Right cardiac atrium (tissue), 5 donors: ENCODE data around the gene FRS2. TPM values are rescaled to one million over a fixed set of nuclear protein-coding genes. Genes with fewer than 3 reads are reported as not detected.
A peak's percentile ranks its signal among the peaks of the same experiment; 100 is the strongest.

Experiments used
- ATAC-seq, 2 donors: fragments of 200-7000 bp; cut with Tn5 transposase; one replicate each; pipeline versions ENCODE4 v1.8.0 to v1.9.1; 2020; ENCODE audit warnings: moderate library complexity in 2 of 2, mild to moderate bottlenecking in 1 of 2
- DNase-seq, 3 donors: peaks; one replicate each; pipeline ENCODE4 v3.0.0-alpha.2; 2020
- H3K27ac ChIP-seq: one replicate; pipeline ENCODE4 v1.5.1; 2013; ENCODE audit warnings: mild to moderate bottlenecking, low read length, control low read depth, moderate library complexity
- H3K27me3 ChIP-seq: one replicate; pipeline ENCODE4 v1.6.1; 2013; ENCODE audit not compliant: control insufficient read depth, insufficient read depth
- H3K4me1 ChIP-seq: one replicate; pipeline ENCODE4 v1.6.1; 2013; ENCODE audit warnings: low read length; ENCODE audit not compliant: control insufficient read depth, insufficient read depth
- H3K4me3 ChIP-seq: one replicate; pipeline ENCODE4 v1.5.1; 2013; ENCODE audit warnings: low read length, control low read depth
- H3K9me3 ChIP-seq: one replicate; pipeline ENCODE4 v1.6.1; 2013; ENCODE audit warnings: low read length; ENCODE audit not compliant: control insufficient read depth
- WGBS: extraction: QIAGEN DNeasy Blood & Tissue Kit; methylation state at CpG from one replicate; pipeline ENCODE4 v1.1.7; 2013; 5-methylcytosine and 5-hydroxymethylcytosine counted together
- intact Hi-C, 4 donors: fragments of 100-400 bp; cut with DNase I; formaldehyde crosslinking; loops; one replicate each; pipeline versions ENCODE4 v1.11.0 to v1.14.0; 2022 to 2023
- polyA plus RNA-seq: library from polyadenylated mRNA; stranded (reverse); fragments of 200-250 nt; gene quantifications from one replicate; pipeline ENCODE4 v1.2.3, GENCODE V29; 2013
- total RNA-seq, 4 donors: library from RNA; stranded (reverse); fragmentation: NEBNext Ultra II Directional; extraction: Animal tissue kit (Norgen Biotek cat#: 25700); gene quantifications; one replicate each; pipeline ENCODE4 v1.2.1, GENCODE V29; 2021
- donor health status: healthy with polysubstance abuse.
- donor health status: DM: no; HTN: yes; CAD: no.
- donor health status: DM: no; HTN: no; CAD: no.
- donor health status: DM: no; HTN: yes; CAD: no; lungs with severe emphysema.
- donor health status: DM: yes; HTN: yes; CAD: no.

FRS2 gene
- total and polyA plus RNA-seq, 5 donors: 6.2 to 38.6 (median 27.4) TPM

- no peaks in the 10 kb centered on the region for H3K27me3 ChIP-seq
- ATAC-seq (no peak), DNase-seq (no peak)
- WGBS: 93% methylated on average over 2 of the region's 2 CpGs
- H3K4me1 ChIP-seq: no peaks in the 10 kb centered on the region
- H3K4me3 ChIP-seq: no peak overlapping the region
- no peaks in the 10 kb centered on the region for H3K9me3 ChIP-seq
- no peak overlapping the region for H3K27ac ChIP-seq
- intact Hi-C loops: loop anchor here in 1 of 4 donors (10.0 kb wide), 1 partner anchor 88 kb away; the partner anchor contains the start of gene FRS2
These were observed 93.1 kb downstream of the FRS2 start for GRCh38 chr12:69563166-69563762.

DNA sequence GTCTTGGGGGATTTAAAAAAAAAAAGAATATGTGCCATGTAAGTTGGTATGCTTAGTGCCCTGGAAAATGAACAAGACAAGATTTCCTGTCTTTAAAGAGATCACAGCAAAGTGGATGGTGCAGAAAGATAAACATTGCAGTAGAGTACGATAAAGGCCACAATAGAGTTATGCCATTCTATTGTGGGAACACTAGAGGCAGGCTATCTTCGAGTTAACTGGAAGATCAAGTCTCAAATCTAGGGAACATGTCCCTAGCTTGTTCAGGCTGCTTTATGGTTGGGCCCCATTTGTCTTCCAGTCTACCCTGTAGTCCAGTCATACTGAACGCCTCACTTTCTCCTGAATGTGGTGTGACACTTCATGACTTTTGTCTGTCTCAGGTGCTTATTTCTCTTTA lies 96.4 kb downstream of the FRS2 start:
- Histone ChIP-seq H3K4me3 (no peak overlapping the region), H3K27ac (no peak overlapping the region), H3K27me3 (no peaks in the 10 kb centered on the region), H3K4me1 (no peaks in the 10 kb centered on the region), H3K9me3 (no peaks in the 10 kb centered on the region)
- ATAC-seq (no peak), DNase-seq (no peak)
- intact Hi-C loops: loop anchor here in 2 of 4 donors (5.0 to 10.0 kb wide), 2 partner anchors 92 to 99 kb away; partner anchors contain the start of gene FRS2 (in 1 of the 2)
- WGBS: 85% methylated on average over 3 of the region's 3 CpGs

DNA sequence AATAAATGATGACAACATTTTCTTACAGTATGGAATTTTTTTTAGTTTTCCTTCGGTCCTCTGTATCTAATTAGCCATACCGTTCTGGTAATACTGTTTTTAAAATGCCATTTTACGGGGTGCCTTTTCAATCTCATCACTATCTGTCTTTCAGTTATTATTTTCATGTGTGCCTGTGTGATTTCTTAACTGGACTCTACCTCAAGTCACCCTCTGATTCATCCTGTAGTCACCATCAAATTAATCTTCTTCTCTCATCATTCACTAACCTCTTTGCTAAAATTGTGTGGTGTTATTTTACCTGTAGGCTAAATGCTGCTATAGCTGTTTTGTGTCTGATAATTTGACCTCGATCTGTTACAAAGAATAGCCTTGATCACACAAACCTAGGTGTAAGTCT lies 99.0 kb downstream of the FRS2 start:
- 60% methylated on average over 4 of the region's 4 CpGs for WGBS
- H3K27me3 ChIP-seq: no peaks in the 10 kb centered on the region
- intact Hi-C loops: loop anchor here in 2 of 4 donors (5.0 to 10.0 kb wide), 2 partner anchors 94 to 102 kb away; partner anchors contain the start of gene FRS2 (in 1 of the 2)
- no peaks in the 10 kb centered on the region for H3K4me1 ChIP-seq
- H3K9me3 ChIP-seq: no peaks in the 10 kb centered on the region
- no peak overlapping the region for H3K4me3 ChIP-seq
- H3K27ac ChIP-seq: no peak overlapping the region
- ATAC-seq: no peak
- DNase-seq: no peak

DNA sequence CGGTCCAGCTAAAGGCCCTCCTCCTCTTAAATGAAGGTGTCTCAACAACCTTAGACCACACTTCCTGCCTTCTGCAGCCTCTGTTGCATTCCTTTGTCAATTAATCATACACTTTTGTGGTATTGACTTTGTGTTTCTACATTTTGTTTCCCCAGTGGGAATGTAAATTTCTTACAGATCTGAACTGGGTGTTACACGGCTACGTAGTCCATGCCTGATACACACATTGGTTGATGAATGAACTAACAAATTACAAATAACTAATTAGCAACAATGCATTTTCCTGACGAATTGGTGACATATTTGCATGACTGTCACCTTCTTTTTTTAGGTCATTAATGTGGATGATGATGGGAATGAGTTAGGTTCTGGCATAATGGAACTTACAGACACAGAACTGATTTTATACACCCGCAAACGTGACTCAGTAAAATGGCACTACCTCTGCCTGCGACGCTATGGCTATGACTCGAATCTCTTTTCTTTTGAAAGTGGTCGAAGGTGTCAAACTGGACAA lies 99.9 kb downstream of the FRS2 start:
- Histone ChIP-seq H3K4me1 (no peaks in the 10 kb centered on the region), H3K27ac (no peak overlapping the region), H3K9me3 (no peaks in the 10 kb centered on the region), H3K4me3 (no peak overlapping the region), H3K27me3 (no peaks in the 10 kb centered on the region)
- DNase-seq: no peak
- intact Hi-C loops: loop anchor here (5.0 to 10.0 kb wide), 5 partner anchors 95 to 185 kb away; partner anchors contain the start of gene FRS2 (in 2 of the 4)
- no peak for ATAC-seq
- 93% methylated on average over 10 of the region's 10 CpGs for WGBS

DNA sequence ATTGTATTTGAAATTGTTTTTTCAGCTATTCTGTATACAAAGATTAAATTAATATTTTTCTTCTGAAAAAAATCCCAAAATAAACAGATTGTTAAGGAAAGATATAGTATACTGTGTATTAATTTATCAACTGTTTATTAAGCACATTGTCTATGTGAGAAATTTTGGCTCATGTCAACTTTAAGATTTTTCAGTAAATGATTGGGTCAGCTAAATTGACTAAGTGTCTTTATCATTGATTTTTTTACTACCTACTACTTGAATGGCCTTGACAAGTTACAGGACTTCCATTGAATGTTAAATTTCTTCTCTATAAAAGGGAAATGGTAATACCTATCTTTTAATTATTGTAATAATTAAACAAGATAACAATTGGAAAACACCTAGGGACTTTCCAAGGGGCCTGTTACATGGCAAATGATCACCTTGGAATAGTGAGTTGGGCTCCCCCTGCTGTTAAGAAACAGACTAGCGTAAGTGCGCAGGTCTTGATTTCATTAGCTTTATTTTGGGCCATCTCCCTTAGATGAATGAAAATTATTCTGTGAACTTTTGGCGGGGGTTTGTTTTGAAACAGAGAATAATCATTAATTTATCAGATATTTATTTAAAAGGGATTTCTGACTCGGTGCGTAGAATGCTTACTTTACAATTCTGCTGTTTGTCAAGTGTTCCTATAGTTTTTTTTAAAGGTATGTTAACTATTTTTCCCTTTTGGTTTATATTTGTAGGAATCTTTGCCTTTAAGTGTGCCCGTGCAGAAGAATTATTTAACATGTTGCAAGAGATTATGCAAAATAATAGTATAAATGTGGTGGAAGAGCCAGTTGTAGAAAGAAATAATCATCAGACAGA lies 100.6 kb downstream of the FRS2 start:
- H3K4me3 ChIP-seq: no peak overlapping the region
- 48% methylated on average over 6 of the region's 6 CpGs for WGBS
- no peaks in the 10 kb centered on the region for H3K9me3 ChIP-seq
- ATAC-seq (peak; percentile 56 to 64), DNase-seq (peak in 2 of 3 donors; percentile 20 to 59)
- no peaks in the 10 kb centered on the region for H3K27me3 ChIP-seq
- intact Hi-C loops: loop anchor here (5.0 to 10.0 kb wide), 3 partner anchors 98 to 186 kb away; partner anchors contain the start of gene FRS2 (in 1 of the 4)
- H3K27ac ChIP-seq: no peak overlapping the region
- no peaks in the 10 kb centered on the region for H3K4me1 ChIP-seq

DNA sequence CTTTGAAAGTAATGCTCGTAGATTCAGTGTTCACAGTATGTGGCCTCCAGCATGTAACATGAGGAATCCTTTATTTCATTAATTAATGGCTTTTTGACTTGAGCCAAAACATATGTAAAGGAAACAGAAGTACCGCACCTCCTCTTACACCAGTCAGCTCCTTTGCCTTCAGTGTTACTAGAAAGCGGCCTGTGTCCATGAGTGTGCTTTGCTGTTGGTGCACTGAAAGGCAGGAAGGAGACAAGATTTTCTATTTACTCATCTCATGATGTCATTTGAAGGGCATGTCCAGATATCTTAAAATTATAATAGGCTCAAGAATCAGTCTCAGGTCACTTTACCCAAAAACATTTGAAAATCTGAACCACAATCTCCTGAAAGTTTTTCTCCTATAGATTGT lies 105.2 kb downstream of the FRS2 start:
- no peaks in the 10 kb centered on the region for H3K9me3 ChIP-seq
- no peaks in the 10 kb centered on the region for H3K4me1 ChIP-seq
- H3K27me3 ChIP-seq: no peaks in the 10 kb centered on the region
- no peak for DNase-seq
- ATAC-seq: no peak
- intact Hi-C loops: loop anchor here in 3 of 4 donors (10.0 kb wide), 2 partner anchors 161 to 191 kb away; no protein-coding TSS in a partner anchor
- 96% methylated on average over 3 of the region's 3 CpGs for WGBS
- H3K4me3 ChIP-seq: no peak overlapping the region
- H3K27ac ChIP-seq: no peak overlapping the region

DNA sequence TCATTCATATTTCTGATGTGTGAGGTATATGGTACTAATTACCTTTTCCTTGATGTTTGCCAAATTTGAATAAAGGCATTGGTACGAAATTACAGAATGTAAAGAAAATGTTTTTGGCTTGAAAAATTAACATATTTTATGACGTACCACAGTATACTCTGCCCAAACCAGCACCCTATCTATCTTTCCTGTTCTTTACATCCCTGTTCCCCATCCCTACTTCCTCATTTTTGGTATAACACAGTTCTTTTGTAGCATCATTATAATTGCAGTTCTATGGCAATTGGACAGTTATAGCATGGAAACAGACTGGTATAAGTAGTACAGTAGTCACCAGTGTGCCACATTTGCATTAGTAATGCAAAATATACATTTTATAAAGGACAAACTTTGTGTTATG lies 108.1 kb downstream of the FRS2 start:
- 81% methylated on average over 2 of the region's 2 CpGs for WGBS
- intact Hi-C loops: loop anchor here in 3 of 4 donors (10.0 kb wide), 2 partner anchors 163 to 193 kb away; no protein-coding TSS in a partner anchor
- H3K4me1 ChIP-seq: no peaks in the 10 kb centered on the region
- no peak overlapping the region for H3K4me3 ChIP-seq
- no peaks in the 10 kb centered on the region for H3K27me3 ChIP-seq
- H3K27ac ChIP-seq: no peak overlapping the region
- ATAC-seq (no peak), DNase-seq (no peak)
- no peaks in the 10 kb centered on the region for H3K9me3 ChIP-seq

- no peak overlapping the region for H3K27ac ChIP-seq
- H3K9me3 ChIP-seq: no peaks in the 10 kb centered on the region
- DNase-seq (no peak), ATAC-seq (no peak)
- no peaks in the 10 kb centered on the region for H3K27me3 ChIP-seq
- H3K4me3 ChIP-seq: no peak overlapping the region
- no peaks in the 10 kb centered on the region for H3K4me1 ChIP-seq
- intact Hi-C loops: loop anchor here in 3 of 4 donors (10.0 kb wide), 2 partner anchors 164 to 194 kb away; no protein-coding TSS in a partner anchor
- 79% methylated on average over 4 of the region's 4 CpGs for WGBS
These were observed 108.8 kb downstream of the FRS2 start for GRCh38 chr12:69579029-69579428.

DNA sequence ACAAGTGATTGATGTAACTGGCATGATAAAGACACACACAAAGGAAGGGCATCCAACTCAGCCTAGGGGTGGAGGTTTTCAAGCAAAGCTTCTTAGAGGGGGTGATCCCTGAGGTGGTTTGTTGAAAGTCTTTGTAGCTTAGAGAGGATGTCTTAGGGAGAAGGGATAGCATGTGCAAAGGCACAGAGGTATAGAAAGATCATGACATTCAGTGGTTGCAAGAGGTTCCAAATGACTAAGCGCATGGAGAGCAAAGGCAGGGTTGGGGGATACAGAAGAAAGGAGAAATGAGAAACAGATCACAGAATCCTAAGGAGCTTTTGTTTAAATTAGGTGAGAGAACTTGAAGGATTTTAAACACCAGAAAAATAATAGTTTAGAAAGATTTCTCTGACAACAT lies 109.9 kb downstream of the FRS2 start:
- 97% methylated on average over 1 of the region's 1 CpG for WGBS
- Histone ChIP-seq H3K27ac (no peak overlapping the region), H3K4me3 (no peak overlapping the region), H3K4me1 (no peaks in the 10 kb centered on the region), H3K9me3 (no peaks in the 10 kb centered on the region), H3K27me3 (no peaks in the 10 kb centered on the region)
- intact Hi-C loops: no loop called here
- DNase-seq: no peak
- no peak for ATAC-seq

GRCh38 chr12:69583203-69583602 lies 113.0 kb downstream of the FRS2 start:
- no peak overlapping the region for H3K4me3 ChIP-seq
- H3K27ac ChIP-seq: no peak overlapping the region
- H3K27me3 ChIP-seq: no peaks in the 10 kb centered on the region
- H3K9me3 ChIP-seq: no peaks in the 10 kb centered on the region
- ATAC-seq (no peak), DNase-seq (no peak)
- H3K4me1 ChIP-seq: peaks cover 3% of the 10 kb centered on the region
- intact Hi-C loops: no loop called here
